Left hindlimb (tissue), 1 donor: ENCODE data around the gene SBK1.
"Not testable (repeated sequence)": the region's sequence is repeated elsewhere in the genome, so short reads cannot be mapped to it uniquely, and the experiment has no call there.

Source experiments
- DNase-seq: peaks from one replicate; pipeline ENCODE4 v3.0.0-alpha.2; 2018

The SBK1 gene

DNA sequence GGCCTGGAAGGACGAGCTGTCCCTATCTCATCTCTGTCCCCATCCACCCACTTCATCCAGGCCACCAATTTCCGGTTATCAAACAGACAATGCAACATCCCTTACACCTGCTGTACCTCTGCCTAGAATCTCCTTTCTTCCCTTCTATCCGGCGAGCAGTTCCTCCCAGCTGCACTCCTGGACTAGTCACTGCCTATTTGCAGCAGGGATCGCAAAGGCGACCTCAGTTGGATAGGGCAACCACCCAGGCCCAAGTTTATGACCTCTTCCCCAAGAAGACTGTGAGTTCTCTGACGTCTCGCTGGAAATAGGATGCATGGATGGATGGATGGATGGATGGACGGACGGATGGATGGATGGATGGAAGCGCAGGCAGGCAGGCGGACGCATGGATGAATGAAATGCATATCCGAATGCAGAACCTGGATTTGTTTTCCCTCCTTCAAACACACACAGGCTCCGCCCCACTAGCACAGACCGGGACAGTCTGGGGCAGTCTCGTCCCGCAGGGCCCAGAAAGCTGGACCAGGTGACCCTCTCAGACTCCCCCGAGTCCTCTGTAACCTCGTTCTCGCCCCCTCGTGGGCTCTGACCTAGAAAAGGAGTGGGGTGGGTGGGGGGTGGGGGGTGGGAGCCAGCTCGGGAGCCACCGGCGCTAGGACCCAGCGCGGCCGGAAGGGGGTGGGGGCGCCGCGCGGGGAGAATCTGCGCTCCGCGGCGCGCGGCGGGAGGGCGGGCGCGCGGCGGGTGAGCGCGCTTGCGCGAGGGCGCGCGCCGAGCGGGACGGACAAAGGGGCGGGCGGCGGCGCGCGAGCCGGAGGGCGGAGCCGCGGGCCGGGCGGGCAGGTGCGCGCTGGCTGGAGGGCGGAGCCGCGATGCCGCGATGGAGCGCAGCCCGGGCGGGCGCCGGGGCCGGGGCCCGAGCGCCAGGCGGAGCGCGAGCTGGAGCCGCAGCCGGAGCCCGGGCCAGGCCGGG lies at the start of gene SBK1:
SBK1 (plus strand) TSS at position 875 of the 976 bp plus-strand sequence. CDS start 24,867 bp downstream, outside the sequence.
- peak; percentile 83 for DNase-seq

DNA sequence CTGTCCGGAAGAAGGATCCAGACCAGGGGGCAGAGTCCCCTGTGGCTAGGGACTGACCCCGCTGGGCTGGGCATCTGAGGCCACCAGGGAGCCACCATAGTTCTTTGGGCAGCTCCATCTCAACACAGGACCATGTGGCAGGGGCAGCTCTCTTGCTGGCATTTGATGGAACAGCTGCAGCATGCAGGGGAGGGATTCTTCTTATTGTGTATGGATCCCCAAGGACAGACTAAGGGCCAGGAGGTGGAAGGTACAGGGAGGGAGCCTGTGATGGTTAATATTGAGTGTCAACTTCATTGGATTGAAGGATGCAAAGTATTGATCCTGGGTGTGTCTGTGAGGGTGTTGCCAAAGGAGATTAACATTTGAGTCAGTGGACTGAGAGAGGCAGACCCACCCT lies 42.8 kb upstream of the SBK1 start:
- not testable (repeated sequence) for DNase-seq

- DNase-seq: no peak
These were observed 41.3 kb upstream of the SBK1 start for GRCh38 chr16:28250999-28251398.

GRCh38 chr16:28254158-28254557 lies 38.2 kb upstream of the SBK1 start:
- no peak for DNase-seq

DNA sequence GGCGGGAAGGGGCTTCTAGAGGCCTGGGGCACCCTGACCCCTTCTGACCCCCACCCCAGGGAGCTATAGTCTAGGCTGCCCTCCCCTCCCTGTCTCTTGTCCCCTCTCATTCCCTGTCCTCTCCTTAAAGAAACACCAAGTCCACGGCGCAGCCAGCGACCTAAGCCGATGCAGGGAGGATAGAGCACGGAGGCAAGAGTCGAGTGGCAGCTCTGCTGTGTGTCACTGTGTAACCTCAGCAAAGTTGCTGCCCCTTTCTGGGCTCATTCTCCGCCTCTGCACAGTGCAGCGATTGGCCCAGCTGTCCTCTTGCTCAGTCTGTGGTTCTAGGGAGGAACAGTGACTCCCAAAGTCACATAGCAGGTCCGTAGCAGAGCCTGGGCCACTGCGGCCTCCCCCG lies 36.5 kb upstream of the SBK1 start:
- DNase-seq: no peak

DNA sequence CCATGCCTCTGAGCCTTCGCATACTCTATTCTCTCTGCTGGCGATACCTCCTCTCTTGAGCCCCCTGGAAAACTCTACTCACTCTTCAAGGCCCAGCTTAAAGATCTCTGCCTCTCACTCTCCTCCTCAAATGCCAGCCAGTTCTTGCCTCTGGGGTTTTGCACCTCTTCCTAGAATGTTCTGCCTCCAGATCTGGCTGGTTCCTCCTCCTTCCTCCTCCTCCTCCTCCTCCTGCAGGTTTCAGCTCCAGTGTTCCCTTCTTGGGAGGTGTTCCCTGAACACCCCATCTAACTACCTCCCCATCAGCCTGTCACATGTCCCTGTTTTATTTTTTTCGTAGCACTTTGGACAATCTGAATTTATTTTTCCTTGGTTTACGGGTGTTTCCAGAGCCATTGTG lies 35.1 kb upstream of the SBK1 start:
- DNase-seq: no peak

GRCh38 chr16:28258567-28258966 lies 33.8 kb upstream of the SBK1 start:
- no peak for DNase-seq

DNA sequence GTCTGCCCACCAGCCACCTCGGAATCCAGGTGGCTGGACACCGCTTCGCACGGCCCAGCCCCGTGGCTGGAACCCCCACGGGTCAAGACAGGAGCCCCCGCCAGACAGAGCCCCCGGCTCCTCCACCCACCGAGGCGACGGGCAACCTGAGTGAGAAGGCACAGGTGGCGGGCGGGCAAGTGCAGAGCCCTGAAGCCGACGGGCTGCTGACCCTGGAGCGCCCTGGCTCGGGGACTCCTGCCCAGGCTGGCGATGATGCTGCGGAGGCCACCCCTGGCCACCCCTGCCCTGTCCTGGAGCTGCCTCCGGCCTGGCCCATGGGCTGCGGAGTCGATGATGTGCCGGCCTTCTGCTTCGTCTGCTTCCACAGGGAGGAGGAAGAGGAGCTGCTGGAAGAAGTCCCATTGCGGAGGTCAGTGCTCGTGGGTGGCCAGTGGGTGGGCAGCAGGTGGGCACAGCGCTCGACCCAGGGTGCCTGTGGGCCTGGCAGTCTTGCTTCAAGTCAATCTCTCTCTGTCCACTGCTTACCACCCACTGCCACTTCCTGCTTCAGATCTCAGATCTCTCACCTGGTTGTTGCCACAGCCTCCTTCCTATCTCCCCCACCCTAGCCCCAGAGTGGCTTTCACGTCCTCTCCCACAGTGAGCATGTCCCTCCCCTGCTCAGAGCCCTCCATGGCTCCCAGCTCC lies 33.1 kb upstream of the SBK1 start:
- no peak for DNase-seq

DNA sequence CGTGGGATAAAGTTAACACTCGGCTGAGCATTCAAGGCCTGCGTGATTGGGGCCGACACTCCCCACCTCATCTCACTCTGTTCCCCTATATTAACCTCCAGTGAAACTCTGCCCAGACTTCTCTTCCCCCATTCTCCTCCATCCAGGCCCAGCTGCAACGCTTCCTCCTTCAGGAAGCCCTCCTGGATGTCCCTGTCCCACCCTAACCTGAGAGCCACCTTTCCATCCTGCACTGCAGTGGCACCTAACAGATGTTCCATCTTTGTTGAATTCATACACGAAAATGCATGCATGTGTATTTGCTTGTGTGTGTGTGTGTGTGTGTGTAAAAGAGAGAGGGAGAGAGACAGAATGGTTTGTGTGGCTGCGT lies 32.6 kb upstream of the SBK1 start:
- DNase-seq: no peak

DNA sequence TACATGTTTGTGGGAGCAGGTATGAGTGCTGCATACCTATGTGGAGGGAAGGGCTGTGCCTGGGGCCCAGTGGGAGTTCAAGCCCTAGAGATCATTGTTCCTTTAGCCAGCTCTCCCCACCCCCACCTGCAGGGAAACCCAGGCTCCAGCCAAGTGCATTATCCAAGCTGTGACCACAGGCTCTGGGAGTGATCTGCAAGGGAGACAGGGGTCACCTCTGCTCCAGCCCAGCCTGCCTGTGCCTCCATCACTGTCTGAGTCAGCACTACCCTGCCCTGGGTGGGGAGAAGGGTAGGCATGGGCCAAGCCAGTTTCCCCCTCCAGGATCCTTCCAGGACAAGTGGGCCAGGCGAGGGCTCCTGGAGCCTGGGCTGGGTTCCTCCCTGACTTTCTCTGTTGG lies 32.1 kb upstream of the SBK1 start:
- no peak for DNase-seq

- DNase-seq: peak; percentile 56
These were observed 30.4 kb upstream of the SBK1 start for GRCh38 chr16:28261942-28262341.

GRCh38 chr16:28263305-28263704 lies 29.0 kb upstream of the SBK1 start:
- no peak for DNase-seq

- DNase-seq: no peak
These were observed 27.7 kb upstream of the SBK1 start for GRCh38 chr16:28264656-28265055.

GRCh38 chr16:28265822-28266221 lies 26.5 kb upstream of the SBK1 start:
- no peak for DNase-seq

- DNase-seq: no peak
These were observed 25.0 kb upstream of the SBK1 start for GRCh38 chr16:28267356-28267755.

- DNase-seq: no peak
These were observed 18.8 kb upstream of the SBK1 start for GRCh38 chr16:28273511-28273910.

DNA sequence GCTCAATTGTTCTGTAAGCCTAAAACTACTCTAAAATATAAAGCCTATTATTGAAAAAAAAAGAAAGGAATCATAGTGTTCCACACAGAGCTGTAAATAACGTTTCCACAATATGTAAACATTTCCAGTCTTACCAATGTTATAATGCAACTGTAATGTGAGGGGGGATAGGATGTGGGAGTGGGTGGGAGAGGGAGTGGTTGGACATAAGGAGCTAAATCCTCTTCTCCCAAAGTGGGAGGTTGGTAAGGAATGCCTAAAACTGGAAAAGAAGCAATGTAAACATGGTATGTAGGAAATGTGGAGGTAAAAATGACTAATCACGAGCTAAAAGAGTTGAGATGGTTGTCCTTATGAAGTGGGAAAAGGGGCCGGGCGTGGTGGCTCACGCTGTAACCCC lies 17.6 kb upstream of the SBK1 start:
- DNase-seq: no peak

GRCh38 chr16:28276301-28276700 lies 16.0 kb upstream of the SBK1 start:
- no peak for DNase-seq

- peak; percentile 86 for DNase-seq
These were observed 14.6 kb upstream of the SBK1 start for GRCh38 chr16:28277537-28278388.

DNA sequence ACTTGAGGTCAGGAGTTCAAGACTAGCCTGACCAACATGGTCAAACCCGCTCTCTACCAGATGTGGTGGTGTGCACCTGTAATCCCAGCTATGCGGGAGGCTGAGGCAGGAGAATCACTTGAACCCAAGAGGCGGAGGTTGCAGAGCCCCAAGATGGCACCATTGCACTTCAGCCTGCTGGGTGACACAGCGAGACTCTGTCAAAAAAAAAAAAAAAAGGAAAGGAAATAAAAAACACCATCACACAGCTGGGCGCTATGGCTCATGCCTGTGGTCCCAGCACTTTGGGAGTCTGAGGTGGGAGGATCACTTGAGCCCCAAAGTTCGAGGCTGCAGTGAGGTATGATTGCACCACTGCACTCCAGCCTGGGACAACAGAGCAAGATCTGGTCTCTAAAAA lies 13.3 kb upstream of the SBK1 start:
- no peak for DNase-seq

DNA sequence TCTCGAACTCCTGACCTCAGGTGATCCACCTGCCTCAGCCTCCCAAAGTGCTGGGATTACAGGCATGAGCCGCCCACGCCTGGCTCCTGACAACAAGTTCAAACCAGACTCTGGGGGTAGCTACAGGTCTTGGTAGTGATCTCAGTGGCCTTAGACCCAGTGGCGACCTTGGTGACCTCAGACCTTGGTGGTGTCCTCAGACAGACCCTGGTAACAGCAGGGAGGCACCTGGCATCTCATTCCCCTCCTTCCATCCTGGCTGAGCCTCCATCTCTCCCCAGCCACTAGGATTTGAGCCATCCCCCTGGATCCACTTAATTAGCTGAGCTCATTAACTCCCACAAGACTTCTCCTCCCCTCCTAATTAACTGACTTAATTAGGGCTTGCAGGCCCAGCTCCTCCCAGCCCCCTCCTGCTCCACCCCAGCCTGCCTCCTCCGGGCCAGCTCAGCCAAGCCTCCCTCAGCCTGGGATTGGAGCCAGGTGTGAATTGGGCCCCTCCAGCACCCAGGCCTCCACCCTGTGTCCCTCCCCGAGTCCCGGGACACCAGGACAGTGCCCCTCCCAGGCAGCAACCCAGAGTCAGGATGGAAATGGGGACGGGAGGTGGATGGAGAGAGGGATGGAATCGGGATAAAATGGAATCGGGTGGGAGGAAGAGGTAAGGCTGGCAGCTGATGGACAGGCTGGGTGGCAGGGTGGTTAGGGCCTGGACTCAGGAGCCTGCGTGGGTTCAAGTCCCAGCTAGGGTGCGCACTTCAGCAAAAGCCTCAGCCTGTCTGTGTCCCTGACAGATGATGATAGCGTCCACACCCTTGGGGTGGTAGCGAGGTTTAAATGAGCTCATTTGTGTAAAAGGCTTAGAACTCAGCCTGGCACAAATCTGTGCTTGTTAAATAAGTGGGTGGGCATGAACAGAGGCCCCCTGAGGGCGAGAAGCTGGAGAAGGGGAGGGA lies 11.2 kb upstream of the SBK1 start:
- no peak for DNase-seq

GRCh38 chr16:28282045-28282444 lies 10.3 kb upstream of the SBK1 start:
- no peak for DNase-seq
